HepG2 (cell line): ENCODE results near the gene TMEM131. TPM values are rescaled to one million over a fixed set of nuclear protein-coding genes. Genes with fewer than 3 reads are reported as not detected.

Experiments
- ATAC-seq: fragments of 200-7000 bp; cut with Tn5 transposase; 3 replicates; pipeline ENCODE4 v1.9.1; 2020; ENCODE audit warnings: mild to moderate bottlenecking, moderate library complexity
- Bru-seq: library from RNA; stranded (reverse); fragments of 400-500 nt; gene quantifications from one replicate; lab custom pipeline; 2021; lab: Mats Ljungman, UMichigan
- BruChase-seq, 2 experiments: library from RNA; stranded (reverse); fragments of 400-500 nt; gene quantifications; one replicate each; lab custom pipeline; 2021; lab: Mats Ljungman, UMichigan
- BruUV-seq: library from RNA; stranded (reverse); fragments of 400-500 nt; replicated peaks from 2 replicates; lab custom pipeline; 2021; lab: Mats Ljungman, UMichigan
- CTCF ChIA-PET: fragments of 300-600 bp; formaldehyde crosslinking; extraction: SDS; loops from one replicate; lab custom pipeline; 2021; ENCODE audit warnings: low total read pairs, inconsistent platforms, low intra/inter-chr PET ratio; lab: Yijun Ruan, JAX
- POLR2A ChIA-PET: fragments of 350-600 bp; sonication (Branson Sonifier 250); formaldehyde crosslinking; loops from one replicate; lab custom pipeline; 2020; ENCODE audit warnings: antibody characterized with exemption, inconsistent platforms; lab: Yijun Ruan, JAX
- DNase-seq: peaks from one replicate; pipeline ENCODE4 v3.0.0-alpha.2; 2015; ENCODE audit warnings: low spot score
- FAIRE-seq: peaks from 3 replicates; lab custom pipeline; 2011; peaks lifted over from hg19 to GRCh38; lab: Jason Lieb, UNC
- H2AFZ ChIP-seq: one replicate; pipeline ENCODE4 v1.6.1; 2011; ENCODE audit warnings: low read length, inconsistent platforms
- H3K27ac ChIP-seq: fragments of 300-600 bp; 3 replicates; pipeline ENCODE4 v1.8.0; 2011; ENCODE audit warnings: mixed run types, mild to moderate bottlenecking, mixed read lengths, low read length, inconsistent platforms; ENCODE audit not compliant: insufficient read depth; ENCODE audit errors: extremely low read length
- H3K27me3 ChIP-seq, 2 experiments: fragments of 200-600 bp in 1 of 2; 2 replicates in 1 of 2; 3 replicates in 1 of 2; pipeline versions ENCODE4 v1.6.0 to v1.8.0; 2011; ENCODE audit warnings: low read length in 2 of 2, mild to moderate bottlenecking in 2 of 2, moderate library complexity in 2 of 2, inconsistent platforms in 1 of 2; ENCODE audit not compliant: insufficient read depth in 2 of 2, control insufficient read depth in 1 of 2
- H3K36me3 ChIP-seq, 2 experiments: fragments of 200-600 bp in 1 of 2; replicated peaks in 1 of 2; 2 replicates in 1 of 2; 3 replicates in 1 of 2; pipeline versions ENCODE4 v1.5.1 to v1.8.0; 2011; ENCODE audit warnings: low read length in 2 of 2, inconsistent platforms in 1 of 2; ENCODE audit not compliant: insufficient read depth in 2 of 2, control insufficient read depth in 1 of 2
- H3K4me1 ChIP-seq: 2 replicates; pipeline ENCODE4 v1.5.1; 2012; ENCODE audit warnings: low read length, inconsistent platforms; ENCODE audit not compliant: insufficient read depth
- H3K4me2 ChIP-seq: 2 replicates; pipeline ENCODE4 v1.6.0; 2011; ENCODE audit warnings: low read depth, low read length, inconsistent platforms
- H3K4me3 ChIP-seq, 3 experiments: fragments of 200-600 bp in 1 of 3; sonication (generic), shearing (Covaris generic) in 1 of 3; replicated peaks in 1 of 3; 2 replicates each; pipeline ENCODE4 v1.5.1; 2011 to 2016; ENCODE audit warnings: low read length in 3 of 3, inconsistent platforms in 2 of 3, low read depth in 2 of 3, mild to moderate bottlenecking in 2 of 3, control low read depth in 1 of 3, mixed read lengths in 1 of 3; ENCODE audit not compliant: insufficient read depth in 1 of 3
- H3K79me2 ChIP-seq: one replicate; pipeline ENCODE4 v1.6.1; 2011; ENCODE audit warnings: low read length, inconsistent platforms; ENCODE audit not compliant: insufficient read depth
- H3K9ac ChIP-seq: 2 replicates; pipeline ENCODE4 v1.6.0; 2011; ENCODE audit warnings: mild to moderate bottlenecking, low read depth, low read length, inconsistent platforms; ENCODE audit not compliant: insufficient read depth
- H3K9me3 ChIP-seq: 2 replicates; pipeline ENCODE4 v1.5.1; 2012; ENCODE audit warnings: mild to moderate bottlenecking, low read length
- H4K20me1 ChIP-seq: 2 replicates; pipeline ENCODE4 v1.6.0; 2011; ENCODE audit warnings: inconsistent platforms, mild to moderate bottlenecking, low read length, moderate library complexity; ENCODE audit not compliant: insufficient read depth
- DNMT3B ChIP-seq: conservative IDR thresholded peaks from 2 replicates; pipeline ENCODE4 v1.6.1; 2016; ENCODE audit warnings: missing biosample characterization, control low read depth
- IRF9 ChIP-seq: sonication (generic); formaldehyde crosslinking; IDR thresholded peaks from 2 replicates; pipeline ENCODE4 v1.8.0; 2022; ENCODE audit warnings: missing genetic modification reagents, mild to moderate bottlenecking, borderline replicate concordance
- REL ChIP-seq: sonication (generic); formaldehyde crosslinking; conservative IDR thresholded peaks from 2 replicates; pipeline ENCODE4 v1.8.0; 2022; ENCODE audit warnings: mild to moderate bottlenecking, missing genetic modification reagents, moderate library complexity
- RFXANK ChIP-seq: IDR thresholded peaks from 2 replicates; pipeline ENCODE4 v1.6.1; 2016
- ZFP91 ChIP-seq: sonication (generic); formaldehyde crosslinking; IDR thresholded peaks from 2 replicates; pipeline ENCODE4 v1.9.0; 2022; ENCODE audit warnings: missing genetic modification reagents, mild to moderate bottlenecking, borderline replicate concordance
- ZNF282 ChIP-seq: fragments of 450-650 bp; IDR thresholded peaks from 2 replicates; pipeline ENCODE4 v1.6.1; 2018; ENCODE audit not compliant: partially characterized antibody
- ZNF337 ChIP-seq: sonication (generic); formaldehyde crosslinking; IDR thresholded peaks from 2 replicates; pipeline ENCODE4 v1.5.1; 2020; ENCODE audit warnings: missing genetic modification reagents, low read depth, mild to moderate bottlenecking, borderline replicate concordance
- ZNF891 ChIP-seq: sonication (generic); formaldehyde crosslinking; IDR thresholded peaks from 2 replicates; pipeline ENCODE4 v1.5.0; 2020; ENCODE audit warnings: mild to moderate bottlenecking, missing genetic modification reagents
- ZSCAN12 ChIP-seq: sonication (generic); formaldehyde crosslinking; IDR thresholded peaks from 2 replicates; pipeline ENCODE4 v1.9.0; 2021; ENCODE audit warnings: mild to moderate bottlenecking, missing genetic modification reagents
- whole genome bisulfite sequencing: methylation state at CpG from one replicate; pipeline ENCODE4 v1.1.6; 2017; ENCODE audit warnings: low lambda C conversion rate; 5-methylcytosine and 5-hydroxymethylcytosine counted together
- in situ Hi-C: cut with HindIII; loops from 2 replicates; pipeline ENCODE4 v1.10.0; 2017; ENCODE audit warnings: low pct_unique_long_range_greater_than_20kb; ENCODE audit not compliant: extremely low pct_ligation_motif_present
- intact Hi-C: fragments of 100-400 bp; cut with micrococcal nuclease; formaldehyde crosslinking; loops from one replicate; pipeline ENCODE4 v1.10.0; 2022; ENCODE audit not compliant: unreplicated experiment
- long read RNA-seq, 2 experiments: library from RNA in 1 of 2; library from polyadenylated mRNA in 1 of 2; stranded (forward) in 1 of 2; unstranded in 1 of 2; transcript quantifications; one replicate each; pipeline ENCODE4 v2.0.0, GENCODE V29; 2019 to 2022
- polyA minus RNA-seq, 3 experiments: library from RNA; depleted of rRNA, polyadenylated mRNA; stranded (reverse); fragments of >200 nt; gene quantifications; 2 replicates each; pipeline ENCODE4 v1.2.3, GENCODE V29; 2011; ENCODE audit warnings: low replicate concordance in 1 of 3
- polyA plus RNA-seq, 8 experiments: library from polyadenylated mRNA; depleted of rRNA in 3 of 8; stranded (reverse) in 7 of 8; unstranded in 1 of 8; fragments of >200 nt; fragmentation: Illumina TruSeq in 4 of 8; extraction: Trizol in 4 of 8; gene quantifications; 2 replicates each; pipeline versions ENCODE4 v1.2.1 to v1.2.3, GENCODE V29; 2011 to 2016; ENCODE audit warnings: low read depth in 4 of 8, missing spikeins in 1 of 8, mixed read lengths in 1 of 8; ENCODE audit not compliant: insufficient read depth in 1 of 8
- total RNA-seq, 5 experiments: library from RNA; depleted of rRNA; stranded (reverse); fragments of >200 nt; fragmentation: Illumina TruSeq; extraction: Trizol; gene quantifications; 2 replicates each; pipeline ENCODE4 v1.2.3, GENCODE V29; 2016; ENCODE audit warnings: low read depth in 1 of 5
- TF ChIP-seq, protein P1 (sequence below): sonication (generic); formaldehyde crosslinking; IDR thresholded peaks from 2 replicates; pipeline ENCODE4 v1.8.0; 2022; ENCODE audit warnings: mild to moderate bottlenecking, missing genetic modification reagents, moderate library complexity
- TF ChIP-seq, protein P2 (sequence below): sonication (generic); formaldehyde crosslinking; IDR thresholded peaks from 2 replicates; pipeline ENCODE4 v1.5.1; 2020; ENCODE audit warnings: mild to moderate bottlenecking, missing genetic modification reagents, borderline replicate concordance

TMEM131 gene
- total RNA-seq (2016; rRNA removed; fragmentation: Illumina TruSeq; extraction: Trizol), result 17.4 and 19.5 TPM in 2 replicates
- total RNA-seq (2016; cell fraction: cytosol; rRNA removed; fragmentation: Illumina TruSeq; extraction: Trizol; ENCODE audit: low read depth), result 6.2 and 6.7 TPM in 2 replicates
- total RNA-seq (2016; cell fraction: insoluble cytoplasmic fraction; rRNA removed; fragmentation: Illumina TruSeq; extraction: Trizol), result 14.1 and 19.5 TPM in 2 replicates
- 8.9 and 10.2 TPM in 2 replicates for total RNA-seq (2016; cell fraction: membrane; rRNA removed; fragmentation: Illumina TruSeq; extraction: Trizol)
- total RNA-seq (2016; cell fraction: nucleus; rRNA removed; fragmentation: Illumina TruSeq; extraction: Trizol), result 68.2 and 80.1 TPM in 2 replicates
- 15.7 and 17.9 TPM in 2 replicates for polyA plus RNA-seq (2011; rRNA removed)
- polyA plus RNA-seq (2011; cell fraction: cytosol; rRNA removed), result 6.6 and 8.8 TPM in 2 replicates
- 35.1 and 39.4 TPM in 2 replicates for polyA plus RNA-seq (2011; cell fraction: nucleus; rRNA removed)
- polyA plus RNA-seq (2012), result 27.9 and 29.1 TPM in 2 replicates
- 1.3 and 1.4 TPM in 2 replicates for polyA plus RNA-seq (2016; cell fraction: cytosol; fragmentation: Illumina TruSeq; extraction: Trizol; ENCODE audit: low read depth)
- polyA plus RNA-seq (2016; cell fraction: insoluble cytoplasmic fraction; fragmentation: Illumina TruSeq; extraction: Trizol; ENCODE audit: low read depth), result 10.7 and 13.4 TPM in 2 replicates
- polyA plus RNA-seq (2016; cell fraction: membrane; fragmentation: Illumina TruSeq; extraction: Trizol; ENCODE audit: low read depth), result 2.2 and 2.6 TPM in 2 replicates
- polyA plus RNA-seq (2016; cell fraction: nucleus; fragmentation: Illumina TruSeq; extraction: Trizol; ENCODE audit: insufficient read depth, low read depth), result 67.0 and 67.3 TPM in 2 replicates
- polyA minus RNA-seq (2011; rRNA and poly(A)+ RNA removed; ENCODE audit: low replicate concordance), result 10.3 and 24.5 TPM in 2 replicates
- 23.1 and 25.1 TPM in 2 replicates for polyA minus RNA-seq (2011; cell fraction: cytosol; rRNA and poly(A)+ RNA removed)
- polyA minus RNA-seq (2011; cell fraction: nucleus; rRNA and poly(A)+ RNA removed), result 99.1 and 112 TPM in 2 replicates
- Bru-seq, nascent RNA, result percentile 89 among the genes with signal in this experiment
- percentile 81 among the genes with signal in this experiment for BruChase-seq, experiment 1, labeled RNA remaining after a 6-hour chase
- percentile 80 among the genes with signal in this experiment for BruChase-seq, experiment 2, labeled RNA remaining after a 2-hour chase
- long read RNA-seq, experiment 1, full-length matches to known transcripts, result 2 of 9 reads
- long read RNA-seq, experiment 1, partial matches to known transcripts, result 5 of 9 reads
- long read RNA-seq, experiment 1, other reads (novel, unspliced or antisense), result 2 of 9 reads
- long read RNA-seq, experiment 2, full-length matches to known transcripts, result 2 of 53 reads
- long read RNA-seq, experiment 2, partial matches to known transcripts, result 36 of 53 reads
- long read RNA-seq, experiment 2, other reads (novel, unspliced or antisense), result 15 of 53 reads

- Histone ChIP-seq H4K20me1 (peaks cover 38% of the 10 kb centered on the region), H3K9ac (peak within 1 kb of the TSS; percentile 98), H2AFZ (peak within 1 kb of the TSS; percentile 87), H3K9me3 (no peaks in the 10 kb centered on the region), H3K4me2 (peak within 1 kb of the TSS; percentile 99), H3K27ac (peak within 1 kb of the TSS; percentile 96), H3K4me1 (peaks cover 70% of the 10 kb centered on the region), H3K27me3 (no peaks in the 10 kb centered on the region; a peak in 1 of 5 replicates), H3K36me3 (no peaks in the 10 kb centered on the region), H3K4me3 (peak within 1 kb of the TSS; percentile 86 to 100 (median 98)), H3K79me2 (peaks cover 44% of the 10 kb centered on the region)
- BruUV-seq, result no TSS peak
- WGBS, result 5% methylated on average over 42 of the region's 88 CpGs
- ATAC-seq (peak; percentile 93), FAIRE-seq (peak; percentile 12), DNase-seq (peak; percentile 88)
- ChIA-PET POLR2A (no interaction called here), CTCF (no interaction called here)
- intact Hi-C loops, result loop anchor here (2.0 to 10.0 kb wide), 2 partner anchors 189 to 269 kb away; no protein-coding TSS in a partner anchor
- in situ Hi-C loops, result no loop called here
- TF ChIP-seq, protein P1, sequence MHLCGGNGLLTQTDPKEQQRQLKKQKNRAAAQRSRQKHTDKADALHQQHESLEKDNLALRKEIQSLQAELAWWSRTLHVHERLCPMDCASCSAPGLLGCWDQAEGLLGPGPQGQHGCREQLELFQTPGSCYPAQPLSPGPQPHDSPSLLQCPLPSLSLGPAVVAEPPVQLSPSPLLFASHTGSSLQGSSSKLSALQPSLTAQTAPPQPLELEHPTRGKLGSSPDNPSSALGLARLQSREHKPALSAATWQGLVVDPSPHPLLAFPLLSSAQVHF (CRISPR knock-in tag), result peak; percentile 87
- TF ChIP-seq IRF9 (CRISPR knock-in tag) (peak; percentile 57; the same call in 1 of the 2 replicates), ZFP91 (CRISPR knock-in tag) (peak; percentile 86; the same call in 1 of the 2 replicates), REL (CRISPR knock-in tag) (no peak), ZNF337 (CRISPR knock-in tag) (0 out of 2 replicates have a peak, but pooled peaks have one; percentile 61), ZSCAN12 (CRISPR knock-in tag) (no peak), DNMT3B (no peak), ZNF891 (CRISPR knock-in tag) (peak; percentile 26; the same call in 1 of the 2 replicates), RFXANK (CRISPR knock-in tag) (peak; percentile 66; the same call in 1 of the 2 replicates), ZNF282 (no peak)
- TF ChIP-seq, protein P2, sequence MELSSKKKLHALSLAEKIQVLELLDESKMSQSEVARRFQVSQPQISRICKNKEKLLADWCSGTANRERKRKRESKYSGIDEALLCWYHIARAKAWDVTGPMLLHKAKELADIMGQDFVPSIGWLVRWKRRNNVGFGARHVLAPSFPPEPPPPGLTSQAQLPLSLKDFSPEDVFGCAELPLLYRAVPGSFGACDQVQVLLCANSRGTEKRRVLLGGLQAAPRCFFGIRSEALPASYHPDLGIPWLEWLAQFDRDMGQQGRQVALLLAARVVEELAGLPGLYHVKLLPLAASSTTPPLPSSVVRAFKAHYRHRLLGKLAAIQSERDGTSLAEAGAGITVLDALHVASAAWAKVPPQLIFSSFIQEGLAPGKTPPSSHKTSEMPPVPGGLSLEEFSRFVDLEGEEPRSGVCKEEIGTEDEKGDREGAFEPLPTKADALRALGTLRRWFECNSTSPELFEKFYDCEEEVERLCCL (CRISPR knock-in tag), result peak; percentile 68; the same call in 1 of the 2 replicates
These were observed at the start of gene TMEM131 for GRCh38 chr2:97995734-97996624. Gene TMEM131, minus strand, starts transcription at chr2:97995948. Its CDS starts 286 bp downstream, at chr2:97995662.
